IMR-90 (cell line): Measurements from ENCODE around the gene C10orf90.

ENCODE experiments used
- CEBPB ChIP-seq: IDR thresholded peaks from 2 replicates; pipeline ENCODE4 v1.6.1; 2012; ENCODE audit warnings: low read depth, low read length, improper control_type of control experiment
- MAFK ChIP-seq: IDR thresholded peaks from 2 replicates; pipeline ENCODE4 v1.6.1; 2012; ENCODE audit warnings: low read depth, low read length, improper control_type of control experiment
- MAZ ChIP-seq: IDR thresholded peaks from 2 replicates; pipeline ENCODE4 v1.6.1; 2012; ENCODE audit warnings: low read depth, mild to moderate bottlenecking, low read length, improper control_type of control experiment, moderate library complexity, borderline replicate concordance
- MXI1 ChIP-seq: IDR thresholded peaks from 2 replicates; pipeline ENCODE4 v1.6.1; 2012; ENCODE audit warnings: low read depth, mild to moderate bottlenecking, low read length, moderate library complexity, borderline replicate concordance
- RAD21 ChIP-seq: IDR thresholded peaks from 2 replicates; pipeline ENCODE4 v1.6.1; 2012; ENCODE audit warnings: low read length, improper control_type of control experiment
- TF ChIP-seq, protein P1 (sequence below): conservative IDR thresholded peaks from 2 replicates; pipeline ENCODE4 v1.5.1; 2012; ENCODE audit warnings: mild to moderate bottlenecking, low read depth, low read length, improper control_type of control experiment

DNA sequence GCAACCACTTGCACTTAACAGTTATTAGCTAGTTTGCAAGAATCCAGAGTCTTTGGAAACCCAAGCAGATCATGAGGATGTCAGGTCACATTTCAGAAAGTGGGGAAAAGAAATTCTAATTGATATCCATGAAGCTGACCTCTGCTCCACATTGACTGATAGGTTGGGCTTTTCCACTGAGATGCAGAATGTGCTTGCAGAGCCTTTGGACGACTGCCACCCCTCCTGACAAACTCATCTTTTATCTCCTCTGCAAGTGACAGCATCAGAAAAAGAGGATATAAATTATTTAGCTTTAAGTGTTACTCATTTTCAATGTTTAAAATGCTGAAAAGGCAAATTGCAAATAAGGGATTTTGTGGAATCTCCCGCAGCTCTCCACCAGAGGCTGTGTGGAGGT lies 75.3 kb downstream of the C10orf90 start:
- TF ChIP-seq, protein P1, sequence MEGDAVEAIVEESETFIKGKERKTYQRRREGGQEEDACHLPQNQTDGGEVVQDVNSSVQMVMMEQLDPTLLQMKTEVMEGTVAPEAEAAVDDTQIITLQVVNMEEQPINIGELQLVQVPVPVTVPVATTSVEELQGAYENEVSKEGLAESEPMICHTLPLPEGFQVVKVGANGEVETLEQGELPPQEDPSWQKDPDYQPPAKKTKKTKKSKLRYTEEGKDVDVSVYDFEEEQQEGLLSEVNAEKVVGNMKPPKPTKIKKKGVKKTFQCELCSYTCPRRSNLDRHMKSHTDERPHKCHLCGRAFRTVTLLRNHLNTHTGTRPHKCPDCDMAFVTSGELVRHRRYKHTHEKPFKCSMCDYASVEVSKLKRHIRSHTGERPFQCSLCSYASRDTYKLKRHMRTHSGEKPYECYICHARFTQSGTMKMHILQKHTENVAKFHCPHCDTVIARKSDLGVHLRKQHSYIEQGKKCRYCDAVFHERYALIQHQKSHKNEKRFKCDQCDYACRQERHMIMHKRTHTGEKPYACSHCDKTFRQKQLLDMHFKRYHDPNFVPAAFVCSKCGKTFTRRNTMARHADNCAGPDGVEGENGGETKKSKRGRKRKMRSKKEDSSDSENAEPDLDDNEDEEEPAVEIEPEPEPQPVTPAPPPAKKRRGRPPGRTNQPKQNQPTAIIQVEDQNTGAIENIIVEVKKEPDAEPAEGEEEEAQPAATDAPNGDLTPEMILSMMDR, result no peak
- TF ChIP-seq MAZ, result no peak
- TF ChIP-seq MAFK, result no peak
- TF ChIP-seq CEBPB, result no peak
- TF ChIP-seq MXI1, result no peak
- no peak for TF ChIP-seq RAD21
